K562 (cell line): ENCODE data around the gene MFSD11. TPM values are rescaled to one million over a fixed set of nuclear protein-coding genes. Genes with fewer than 3 reads are reported as not detected.

Experiments
- ARID3B ChIP-seq: fragments of 250-450 bp; sonication (Bioruptor Pico); IDR thresholded peaks from 2 replicates; pipeline ENCODE4 v1.4.0; 2020; ENCODE audit warnings: borderline replicate concordance
- ELK3 ChIP-seq: fragments of 450-650 bp; formaldehyde crosslinking; IDR thresholded peaks from 2 replicates; pipeline ENCODE4 v1.4.0; 2020; ENCODE audit warnings: mild to moderate bottlenecking
- ZBTB17 ChIP-seq: fragments of 450-650 bp; formaldehyde crosslinking; IDR thresholded peaks from 2 replicates; pipeline ENCODE4 v1.4.0; 2020; ENCODE audit warnings: mild to moderate bottlenecking
- ZNF518B ChIP-seq: fragments of 250-450 bp; sonication (Bioruptor Pico); IDR thresholded peaks from 2 replicates; pipeline ENCODE4 v1.5.0; 2021; ENCODE audit warnings: mild to moderate bottlenecking, moderate library complexity
- ZNF764 ChIP-seq: fragments of 250-450 bp; sonication (Bioruptor Pico); IDR thresholded peaks from 2 replicates; pipeline ENCODE4 v1.4.0; 2020; ENCODE audit warnings: low read depth, mild to moderate bottlenecking, moderate library complexity
- polyA plus RNA-seq, 8 experiments: library from polyadenylated mRNA; depleted of rRNA in 4 of 8; stranded (reverse) in 5 of 8; unstranded in 3 of 8; fragments of >200 nt; fragmentation: Nextera tagmentation in 2 of 8; fragmentation: Illumina TruSeq in 1 of 8; extraction: Ambion mirVana in 2 of 8; extraction: Trizol in 1 of 8; gene quantifications; 2 replicates each; pipeline versions ENCODE4 v1.2.1 to v1.2.3, GENCODE V29; 2011 to 2014; ENCODE audit warnings: inconsistent platforms in 1 of 8, missing spikeins in 1 of 8
- total RNA-seq, 7 experiments: library from RNA; depleted of rRNA in 6 of 7; stranded (reverse); fragments of >200 nt in 6 of 7; fragmentation: Illumina TruSeq in 2 of 7; extraction: Trizol in 2 of 7; gene quantifications; 2 replicates each; pipeline versions ENCODE4 v1.2.1 to v1.2.3, GENCODE V29; 2011 to 2021; ENCODE audit warnings: low replicate concordance in 1 of 7

Gene MFSD11
- total and polyA plus RNA-seq, 9 of the 15 experiments (the other 6 are each of a cell fraction or from before 2014, with no cell fraction given): 14.4 to 24.5 (median 19.9) TPM

GRCh38 chr17:76704805-76705204 is 33.1 kb upstream of the MFSD11 start (continued):
- TF ChIP-seq ZNF518B (CRISPR knock-in tag) (no peak), ARID3B (CRISPR knock-in tag) (no peak), ZNF764 (CRISPR knock-in tag) (no peak), ELK3 (CRISPR knock-in tag) (no peak), ZBTB17 (no peak)
